PC-3 (cell line): Measurements from ENCODE around the gene EBLN1. TPM values are rescaled to one million over a fixed set of nuclear protein-coding genes. Genes with fewer than 3 reads are reported as not detected.

ENCODE experiments used
- ATAC-seq: fragments of 200-7000 bp; cut with Tn5 transposase; 2 replicates; pipeline ENCODE4 v1.9.1; 2020; ENCODE audit warnings: mild to moderate bottlenecking, moderate library complexity
- BruUV-seq: library from RNA; stranded (reverse); fragments of 400-500 nt; replicated peaks from 2 replicates; lab custom pipeline; 2021; lab: Mats Ljungman, UMichigan
- CTCF ChIA-PET: fragments of 300-600 bp; sonication (Branson Sonifier 250); formaldehyde crosslinking; loops from one replicate; lab custom pipeline; 2022; ENCODE audit warnings: antibody characterized with exemption; lab: Charles Lee
- POLR2A ChIA-PET: fragments of 300-600 bp; sonication (Branson Sonifier 250); formaldehyde crosslinking; loops from one replicate; lab custom pipeline; 2022; ENCODE audit warnings: antibody characterized with exemption; ENCODE audit not compliant: unreplicated experiment; lab: Charles Lee
- DNase-seq: peaks from one replicate; pipeline ENCODE4 v3.0.0-alpha.2; 2015
- H2AFZ ChIP-seq: fragments of 300-600 bp; sonication (generic); 2 replicates; pipeline ENCODE4 v1.6.0; 2016; ENCODE audit warnings: antibody characterized with exemption, low read length
- H3F3A ChIP-seq: fragments of 300-600 bp; sonication (generic); one replicate; pipeline ENCODE4 v1.6.0; 2017; ENCODE audit warnings: antibody characterized with exemption, low read length, control low read depth, mild to moderate bottlenecking; ENCODE audit not compliant: unreplicated experiment
- H3K27ac ChIP-seq: fragments of 300-600 bp; sonication (generic); 2 replicates; pipeline ENCODE4 v1.5.1; 2016; ENCODE audit warnings: mild to moderate bottlenecking, low read length
- H3K27me3 ChIP-seq: fragments of 300-600 bp; sonication (generic); 2 replicates; pipeline ENCODE4 v1.6.1; 2016; ENCODE audit warnings: low read length, mixed read lengths
- H3K36me3 ChIP-seq: fragments of 300-600 bp; sonication (generic); 2 replicates; pipeline ENCODE4 v1.6.1; 2016; ENCODE audit warnings: low read depth, mixed run types, low read length, mixed read lengths
- H3K4me1 ChIP-seq: fragments of 300-600 bp; sonication (generic); 2 replicates; pipeline ENCODE4 v1.5.1; 2016; ENCODE audit warnings: low read length; ENCODE audit not compliant: insufficient read depth
- H3K4me2 ChIP-seq: fragments of 300-600 bp; sonication (generic); 2 replicates; pipeline ENCODE4 v1.6.0; 2016; ENCODE audit warnings: low read length
- H3K4me3 ChIP-seq: fragments of 300-600 bp; sonication (generic); 2 replicates; pipeline ENCODE4 v1.5.1; 2016; ENCODE audit warnings: mild to moderate bottlenecking, low read length, mixed read lengths
- H3K79me2 ChIP-seq: fragments of 300-600 bp; sonication (generic); 2 replicates; pipeline ENCODE4 v1.6.1; 2017; ENCODE audit warnings: low read length, mixed read lengths
- H3K9ac ChIP-seq: fragments of 300-600 bp; sonication (generic); 2 replicates; pipeline ENCODE4 v1.6.0; 2016; ENCODE audit warnings: mild to moderate bottlenecking, low read length
- H3K9me2 ChIP-seq: fragments of 300-600 bp; sonication (generic); replicated peaks from 2 replicates; pipeline ENCODE4 v1.6.1; 2016; ENCODE audit warnings: mixed run types, low read length, mixed read lengths
- H3K9me3 ChIP-seq: fragments of 300-600 bp; sonication (generic); 2 replicates; pipeline ENCODE4 v1.6.1; 2016; ENCODE audit warnings: low read length, mixed read lengths
- H4K20me1 ChIP-seq: fragments of 300-600 bp; sonication (generic); 2 replicates; pipeline ENCODE4 v1.6.1; 2016; ENCODE audit warnings: low read length, mixed read lengths
- CTCF ChIP-seq: fragments of 300-600 bp; sonication (generic); conservative IDR thresholded peaks from 2 replicates; pipeline ENCODE4 v1.5.1; 2017; ENCODE audit warnings: antibody characterized with exemption, low read depth, mild to moderate bottlenecking, low read length
- EZH2 ChIP-seq: fragments of 300-600 bp; sonication (generic); IDR thresholded peaks from one replicate; pipeline ENCODE4 v1.6.1; 2017; ENCODE audit warnings: antibody characterized with exemption, mild to moderate bottlenecking, low read length; ENCODE audit not compliant: unreplicated experiment
- EZH2phosphoT487 ChIP-seq: fragments of 300-600 bp; sonication (generic); IDR thresholded peaks from 2 replicates; pipeline ENCODE4 v1.6.1; 2018; ENCODE audit warnings: mild to moderate bottlenecking, antibody characterized with exemption, low read length, borderline replicate concordance
- intact Hi-C: fragments of 100-400 bp; cut with micrococcal nuclease; formaldehyde crosslinking; loops from 2 replicates; pipeline ENCODE4 v1.9.0; 2023
- total RNA-seq: library from RNA; depleted of rRNA; stranded (reverse); fragments of >200 nt; gene quantifications from 2 replicates; pipeline ENCODE4 v1.2.3, GENCODE V29; 2014

EBLN1 gene
- total RNA-seq, 1 experiment from 2014 or later: not detected

GRCh38 chr10:22250897-22251660 lies 33.3 kb upstream of the EBLN1 start:
- peaks cover 34% of the 10 kb centered on the region for H3K4me1 ChIP-seq
- no peaks in the 10 kb centered on the region for H3K9me2 ChIP-seq
- ATAC-seq (no peak), DNase-seq (peak; percentile 31)
- H3K4me2 ChIP-seq: peak overlapping the region; percentile 93
- TF ChIP-seq EZH2 (no peak), EZH2phosphoT487 (no peak)
- no peaks in the 10 kb centered on the region for H3K27me3 ChIP-seq
- peaks cover 23% of the 10 kb centered on the region for H3K79me2 ChIP-seq
- H3K9me3 ChIP-seq: no peaks in the 10 kb centered on the region
- H4K20me1 ChIP-seq: no peaks in the 10 kb centered on the region
- no TSS peak for BruUV-seq
- intact Hi-C loops: loop anchor here (10.0 kb wide), 1 partner anchor 734 kb away; no protein-coding TSS in a partner anchor
- peak overlapping the region; percentile 99 for H3K27ac ChIP-seq
- no peaks in the 10 kb centered on the region for H3K36me3 ChIP-seq
- ChIA-PET POLR2A (no interaction called here), CTCF (no interaction called here)
- H2AFZ ChIP-seq: peak overlapping the region; percentile 91
- peak overlapping the region; percentile 68 for H3K4me3 ChIP-seq
- H3F3A ChIP-seq: peaks cover 6% of the 10 kb centered on the region
- peak overlapping the region; percentile 98 for H3K9ac ChIP-seq

DNA sequence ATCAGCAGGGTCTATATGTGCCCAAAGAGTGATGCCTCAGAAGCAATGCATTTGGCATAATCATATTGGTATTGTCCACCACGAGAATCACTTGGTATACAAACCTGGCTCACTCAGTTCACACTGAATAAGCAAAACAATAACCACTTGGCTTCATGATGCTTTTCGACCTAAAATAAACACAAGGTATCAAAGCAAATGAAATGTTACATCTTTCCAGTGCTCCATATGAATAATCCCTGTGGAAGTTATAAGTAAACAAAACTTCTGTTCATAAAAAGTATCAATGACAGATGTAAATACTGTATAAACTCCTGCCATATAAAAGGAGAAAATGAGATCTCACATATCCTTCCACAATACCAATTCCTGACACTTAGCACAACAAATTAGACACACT lies 29.8 kb upstream of the EBLN1 start:
- H3K9me2 ChIP-seq: no peaks in the 10 kb centered on the region
- peaks cover 6% of the 10 kb centered on the region for H3F3A ChIP-seq
- no peaks in the 10 kb centered on the region for H4K20me1 ChIP-seq
- ChIA-PET CTCF (no interaction called here), POLR2A (interaction anchor here (0.6 kb wide), 1 partner anchor 239 kb away, joined by 3 read pairs; no protein-coding TSS in a partner anchor)
- H3K36me3 ChIP-seq: no peaks in the 10 kb centered on the region
- H3K4me1 ChIP-seq: peaks cover 65% of the 10 kb centered on the region
- peak overlapping the region; percentile 99 for H3K27ac ChIP-seq
- peak; percentile 82 for DNase-seq
- H3K79me2 ChIP-seq: peaks cover 23% of the 10 kb centered on the region
- H3K9ac ChIP-seq: peak overlapping the region; percentile 95
- BruUV-seq: no TSS peak
- H3K27me3 ChIP-seq: no peaks in the 10 kb centered on the region
- no peaks in the 10 kb centered on the region for H3K9me3 ChIP-seq
- H3K4me3 ChIP-seq: peak overlapping the region; percentile 36; the same call in 1 of the 2 replicates
- H2AFZ ChIP-seq: no peak overlapping the region
- no peak for TF ChIP-seq EZH2phosphoT487
- no peak for TF ChIP-seq CTCF
- TF ChIP-seq EZH2: no peak
- intact Hi-C loops: loop anchor here (5.0 kb wide), 2 partner anchors 180 to 245 kb away; partner anchors contain the start of gene DNAJC1
- peak; percentile 31 for ATAC-seq
- peak overlapping the region; percentile 80 for H3K4me2 ChIP-seq

GRCh38 chr10:22246680-22247391 lies 29.0 kb upstream of the EBLN1 start:
- TSS peak; percentile 78 for BruUV-seq
- Histone ChIP-seq H3K4me2 (peak overlapping the region; percentile 80), H4K20me1 (no peaks in the 10 kb centered on the region), H3K4me1 (peaks cover 70% of the 10 kb centered on the region), H3K36me3 (no peaks in the 10 kb centered on the region), H3K27ac (peak overlapping the region; percentile 99), H3F3A (peaks cover 6% of the 10 kb centered on the region), H3K79me2 (peaks cover 20% of the 10 kb centered on the region), H3K9me2 (no peaks in the 10 kb centered on the region), H3K9ac (peak overlapping the region; percentile 95), H2AFZ (no peak overlapping the region), H3K4me3 (peak overlapping the region; percentile 36; the same call in 1 of the 2 replicates), H3K27me3 (no peaks in the 10 kb centered on the region), H3K9me3 (no peaks in the 10 kb centered on the region)
- TF ChIP-seq EZH2phosphoT487 (no peak), EZH2 (no peak), CTCF (no peak)
- CTCF ChIA-PET: interaction anchor here (0.7 kb wide), 1 partner anchor 64 kb away, joined by 3 read pairs; no protein-coding TSS in a partner anchor
- ATAC-seq (peak; percentile 56), DNase-seq (peak; percentile 95)
- POLR2A ChIA-PET: no interaction called here
- intact Hi-C loops: loop anchor here (1.0 to 5.0 kb wide), 4 partner anchors 18 to 245 kb away; partner anchors contain the start of gene DNAJC1
